CD4-positive, alpha-beta T cell treated with Interleukin-17A for 4 hours (primary cell): ENCODE results near the gene PRKCSH.
"Not testable (repeated sequence)": the region's sequence is repeated elsewhere in the genome, so short reads cannot be mapped to it uniquely, and the experiment has no call there.

Experiments
- DNase-seq: peaks from one replicate; pipeline ENCODE4 v3.0.0-alpha.2; 2020; ENCODE audit warnings: mixed read lengths

The PRKCSH gene

GRCh38 chr19:11435057-11435832 lies at the start of gene PRKCSH, which contains the start of gene ODAD3:
TSS of gene PRKCSH (plus strand) at chr19:11435635. CDS start at chr19:11436118, 483 bp downstream.
TSS of gene ODAD3 (minus strand) at chr19:11435121. CDS start at chr19:11435016, 105 bp downstream.
- DNase-seq, result peak; percentile 99

- DNase-seq, result no peak
These were observed 48.0 kb upstream of the PRKCSH start for GRCh38 chr19:11387162-11388034.

- no peak for DNase-seq
These were observed 45.1 kb upstream of the PRKCSH start for GRCh38 chr19:11390359-11390758.

GRCh38 chr19:11390933-11391680 lies 44.3 kb upstream of the PRKCSH start:
- DNase-seq, result no peak

- DNase-seq, result no peak
These were observed 38.3 kb upstream of the PRKCSH start for GRCh38 chr19:11397089-11397610.

GRCh38 chr19:11399667-11400066 lies 35.8 kb upstream of the PRKCSH start:
- DNase-seq, result no peak

GRCh38 chr19:11400798-11401197 lies 34.6 kb upstream of the PRKCSH start:
- DNase-seq, result no peak

GRCh38 chr19:11401808-11402543 lies 33.5 kb upstream of the PRKCSH start:
- DNase-seq, result no peak

- DNase-seq, result no peak
These were observed 30.7 kb upstream of the PRKCSH start for GRCh38 chr19:11404588-11405222.

GRCh38 chr19:11405846-11406643 lies 29.4 kb upstream of the PRKCSH start:
- DNase-seq, result peak; percentile 54

GRCh38 chr19:11406703-11407236 lies 28.7 kb upstream of the PRKCSH start:
- not testable (repeated sequence) for DNase-seq

GRCh38 chr19:11408591-11408990 lies 26.8 kb upstream of the PRKCSH start:
- no peak for DNase-seq

- no peak for DNase-seq
These were observed 24.8 kb upstream of the PRKCSH start for GRCh38 chr19:11410682-11411081.

- no peak for DNase-seq
These were observed 20.9 kb upstream of the PRKCSH start for GRCh38 chr19:11414544-11414943.

- no peak for DNase-seq
These were observed 18.9 kb upstream of the PRKCSH start for GRCh38 chr19:11416346-11417052.

- no peak for DNase-seq
These were observed 17.3 kb upstream of the PRKCSH start for GRCh38 chr19:11418094-11418548.

- DNase-seq, result no peak
These were observed 16.6 kb upstream of the PRKCSH start, which contains the start of gene RGL3 for GRCh38 chr19:11418549-11419506. TSS of gene RGL3 (minus strand) at chr19:11419314. CDS start at chr19:11419278, 36 bp downstream.
